Amniotic epithelial cell (primary cell): ENCODE data around the gene CHRDL2.
"Not testable (repeated sequence)": the region's sequence is repeated elsewhere in the genome, so short reads cannot be mapped to it uniquely, and the experiment has no call there.

Experiments used
- DNase-seq: peaks from one replicate; pipeline ENCODE4 v3.0.0-alpha.2; 2010; ENCODE audit warnings: low read depth

CHRDL2 gene

GRCh38 chr11:74731301-74732094 is at the start of gene CHRDL2:
TSS of gene CHRDL2 (minus strand) at chr11:74731426. CDS start at chr11:74730888, 538 bp downstream.
- DNase-seq: no peak

GRCh38 chr11:74780248-74781005 is 49.2 kb upstream of the CHRDL2 start:
- peak; percentile 16 for DNase-seq

- no peak for DNase-seq
Measured at GRCh38 chr11:74778581-74778980, 47.4 kb upstream of the CHRDL2 start.

GRCh38 chr11:74777877-74778276 is 46.7 kb upstream of the CHRDL2 start:
- peak; percentile 26 for DNase-seq

GRCh38 chr11:74777038-74777437 is 45.8 kb upstream of the CHRDL2 start:
- DNase-seq: no peak

GRCh38 chr11:74776546-74776945 is 45.3 kb upstream of the CHRDL2 start:
- no peak for DNase-seq

GRCh38 chr11:74775762-74776161 is 44.5 kb upstream of the CHRDL2 start:
- DNase-seq: no peak

GRCh38 chr11:74773476-74773875 is 42.2 kb upstream of the CHRDL2 start:
- no peak for DNase-seq

- DNase-seq: no peak
Measured at GRCh38 chr11:74771139-74771538, 39.9 kb upstream of the CHRDL2 start.

- DNase-seq: no peak
Measured at GRCh38 chr11:74770456-74770855, 39.2 kb upstream of the CHRDL2 start.

- DNase-seq: no peak
Measured at GRCh38 chr11:74769055-74769707, 38.0 kb upstream of the CHRDL2 start.

- not testable (repeated sequence) for DNase-seq
Measured at GRCh38 chr11:74768172-74768651, 37.0 kb upstream of the CHRDL2 start.

- no peak for DNase-seq
Measured at GRCh38 chr11:74766905-74767304, 35.7 kb upstream of the CHRDL2 start.

- DNase-seq: no peak
Measured at GRCh38 chr11:74756571-74756970, 25.3 kb upstream of the CHRDL2 start.

GRCh38 chr11:74755395-74755995 is 24.3 kb upstream of the CHRDL2 start:
- peak; percentile 40 for DNase-seq

GRCh38 chr11:74754507-74755252 is 23.5 kb upstream of the CHRDL2 start:
- DNase-seq: peak; percentile 95

- no peak for DNase-seq
Measured at GRCh38 chr11:74751303-74751702, 20.1 kb upstream of the CHRDL2 start.

GRCh38 chr11:74750598-74750997 is 19.4 kb upstream of the CHRDL2 start:
- not testable (repeated sequence) for DNase-seq

- DNase-seq: no peak
Measured at GRCh38 chr11:74749965-74750296, 18.7 kb upstream of the CHRDL2 start.

- peak; percentile 30 for DNase-seq
Measured at GRCh38 chr11:74749127-74749964, 18.1 kb upstream of the CHRDL2 start.
